AG09309 (cell line): ENCODE data around the gene DUSP22.

Source experiments
- DNase-seq: peaks from one replicate; pipeline ENCODE4 v3.0.0-alpha.2; 2010; ENCODE audit warnings: low read depth
- H3K4me3 ChIP-seq: 2 replicates; pipeline ENCODE4 v1.5.1; 2011; ENCODE audit warnings: mild to moderate bottlenecking, low read depth, low read length, moderate library complexity; ENCODE audit not compliant: control insufficient read depth
- CTCF ChIP-seq: IDR thresholded peaks from 2 replicates; pipeline ENCODE4 v1.5.1; 2011; ENCODE audit warnings: mild to moderate bottlenecking, low read depth, low read length, inconsistent platforms; ENCODE audit not compliant: insufficient read depth, control insufficient read depth; ENCODE audit errors: missing control alignments

DUSP22 gene

GRCh38 chr6:259316-259715, 33.0 kb upstream of the DUSP22 start:
- DNase-seq = no peak
- H3K4me3 ChIP-seq = no peak overlapping the region
- TF ChIP-seq CTCF = no peak

GRCh38 chr6:259901-260508, 32.3 kb upstream of the DUSP22 start:
- H3K4me3 ChIP-seq = no peak overlapping the region
- TF ChIP-seq CTCF = no peak
- DNase-seq = no peak

GRCh38 chr6:264626-265025, 27.7 kb upstream of the DUSP22 start:
- TF ChIP-seq CTCF = no peak
- H3K4me3 ChIP-seq = no peak overlapping the region
- DNase-seq = no peak

GRCh38 chr6:268394-268935, 23.8 kb upstream of the DUSP22 start:
- TF ChIP-seq CTCF = no peak

GRCh38 chr6:273551-274058, 18.7 kb upstream of the DUSP22 start:
- TF ChIP-seq CTCF = no peak
- no peak overlapping the region for H3K4me3 ChIP-seq
- no peak for DNase-seq

More at GRCh38 chr6:268394-268935, 23.8 kb upstream of the DUSP22 start:
- no peak for DNase-seq
- H3K4me3 ChIP-seq = no peak overlapping the region

GRCh38 chr6:277746-278145, 14.5 kb upstream of the DUSP22 start:
- no peak for TF ChIP-seq CTCF
- H3K4me3 ChIP-seq = no peak overlapping the region
- no peak for DNase-seq
